Neural crest cell (in vitro differentiated cells): ENCODE measurements around the gene GPR25. TPM values are rescaled to one million over a fixed set of nuclear protein-coding genes. Genes with fewer than 3 reads are reported as not detected.

Experiments used
- DNase-seq: peaks from one replicate; pipeline ENCODE4 v3.0.0; 2021; ENCODE audit warnings: low read depth, mixed read lengths, low spot score
- H3K27ac Mint-ChIP-seq: one replicate; pipeline ENCODE4 v1.8.0; 2021; ENCODE audit warnings: mild to moderate bottlenecking, mixed read lengths; ENCODE audit not compliant: unreplicated experiment
- H3K27me3 Mint-ChIP-seq: 2 replicates; pipeline ENCODE4 v1.8.0; 2021; ENCODE audit warnings: low read depth, mild to moderate bottlenecking, mixed read lengths
- H3K36me3 Mint-ChIP-seq: 2 replicates; pipeline ENCODE4 v1.8.0; 2021; ENCODE audit warnings: low read depth, mild to moderate bottlenecking, mixed read lengths
- H3K4me1 Mint-ChIP-seq: 2 replicates; pipeline ENCODE4 v1.8.0; 2021; ENCODE audit warnings: mixed read lengths
- H3K4me3 Mint-ChIP-seq: one replicate; pipeline ENCODE4 v1.8.0; 2021; ENCODE audit warnings: mild to moderate bottlenecking, mixed read lengths
- H3K9me3 Mint-ChIP-seq: 2 replicates; pipeline ENCODE4 v1.8.0; 2021; ENCODE audit warnings: mixed read lengths
- total RNA-seq: library from RNA; stranded (reverse); gene quantifications from 2 replicates; pipeline ENCODE4 v1.2.1, GENCODE V29; 2021
- TF ChIP-seq, protein P1 (sequence below): fragments of 200-600 bp; sonication (generic); conservative IDR thresholded peaks from 2 replicates; pipeline ENCODE4 v1.5.0; 2021; ENCODE audit warnings: antibody characterized with exemption, mild to moderate bottlenecking

Gene GPR25
- total RNA-seq, 1 donor from 2014 or later: not detected

DNA sequence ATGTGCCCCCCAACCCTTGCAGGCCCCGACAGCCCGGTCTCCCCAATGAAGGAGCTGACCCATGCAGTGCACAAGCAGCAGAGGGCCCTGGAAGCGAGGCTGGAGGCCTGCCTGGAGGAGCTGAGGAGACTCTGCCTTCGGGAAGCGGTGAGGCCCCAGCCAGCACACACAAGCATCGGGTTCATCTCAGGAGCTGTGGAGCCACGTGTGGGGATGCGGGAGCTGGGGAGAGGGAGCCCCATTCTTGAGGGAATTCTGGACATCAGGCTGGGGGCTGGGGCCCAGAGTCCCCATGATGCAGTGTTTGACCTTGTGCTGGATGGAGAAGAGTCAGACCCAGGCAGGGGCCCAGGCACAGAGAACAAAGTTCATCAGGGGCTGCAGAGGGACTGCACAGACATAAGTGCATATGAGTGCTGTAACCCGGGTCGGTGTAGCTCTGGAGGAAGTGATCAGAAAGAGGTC, 26.7 kb downstream of the GPR25 start:
- Mint-ChIP-seq H3K27me3 (no peaks in the 10 kb centered on the region), H3K4me1 (peaks cover 26% of the 10 kb centered on the region), H3K36me3 (peaks cover 6% of the 10 kb centered on the region), H3K9me3 (no peaks in the 10 kb centered on the region), H3K4me3 (no peak overlapping the region), H3K27ac (no peak overlapping the region)
- TF ChIP-seq, protein P1, sequence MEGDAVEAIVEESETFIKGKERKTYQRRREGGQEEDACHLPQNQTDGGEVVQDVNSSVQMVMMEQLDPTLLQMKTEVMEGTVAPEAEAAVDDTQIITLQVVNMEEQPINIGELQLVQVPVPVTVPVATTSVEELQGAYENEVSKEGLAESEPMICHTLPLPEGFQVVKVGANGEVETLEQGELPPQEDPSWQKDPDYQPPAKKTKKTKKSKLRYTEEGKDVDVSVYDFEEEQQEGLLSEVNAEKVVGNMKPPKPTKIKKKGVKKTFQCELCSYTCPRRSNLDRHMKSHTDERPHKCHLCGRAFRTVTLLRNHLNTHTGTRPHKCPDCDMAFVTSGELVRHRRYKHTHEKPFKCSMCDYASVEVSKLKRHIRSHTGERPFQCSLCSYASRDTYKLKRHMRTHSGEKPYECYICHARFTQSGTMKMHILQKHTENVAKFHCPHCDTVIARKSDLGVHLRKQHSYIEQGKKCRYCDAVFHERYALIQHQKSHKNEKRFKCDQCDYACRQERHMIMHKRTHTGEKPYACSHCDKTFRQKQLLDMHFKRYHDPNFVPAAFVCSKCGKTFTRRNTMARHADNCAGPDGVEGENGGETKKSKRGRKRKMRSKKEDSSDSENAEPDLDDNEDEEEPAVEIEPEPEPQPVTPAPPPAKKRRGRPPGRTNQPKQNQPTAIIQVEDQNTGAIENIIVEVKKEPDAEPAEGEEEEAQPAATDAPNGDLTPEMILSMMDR: no peak
- no peak for DNase-seq

DNA sequence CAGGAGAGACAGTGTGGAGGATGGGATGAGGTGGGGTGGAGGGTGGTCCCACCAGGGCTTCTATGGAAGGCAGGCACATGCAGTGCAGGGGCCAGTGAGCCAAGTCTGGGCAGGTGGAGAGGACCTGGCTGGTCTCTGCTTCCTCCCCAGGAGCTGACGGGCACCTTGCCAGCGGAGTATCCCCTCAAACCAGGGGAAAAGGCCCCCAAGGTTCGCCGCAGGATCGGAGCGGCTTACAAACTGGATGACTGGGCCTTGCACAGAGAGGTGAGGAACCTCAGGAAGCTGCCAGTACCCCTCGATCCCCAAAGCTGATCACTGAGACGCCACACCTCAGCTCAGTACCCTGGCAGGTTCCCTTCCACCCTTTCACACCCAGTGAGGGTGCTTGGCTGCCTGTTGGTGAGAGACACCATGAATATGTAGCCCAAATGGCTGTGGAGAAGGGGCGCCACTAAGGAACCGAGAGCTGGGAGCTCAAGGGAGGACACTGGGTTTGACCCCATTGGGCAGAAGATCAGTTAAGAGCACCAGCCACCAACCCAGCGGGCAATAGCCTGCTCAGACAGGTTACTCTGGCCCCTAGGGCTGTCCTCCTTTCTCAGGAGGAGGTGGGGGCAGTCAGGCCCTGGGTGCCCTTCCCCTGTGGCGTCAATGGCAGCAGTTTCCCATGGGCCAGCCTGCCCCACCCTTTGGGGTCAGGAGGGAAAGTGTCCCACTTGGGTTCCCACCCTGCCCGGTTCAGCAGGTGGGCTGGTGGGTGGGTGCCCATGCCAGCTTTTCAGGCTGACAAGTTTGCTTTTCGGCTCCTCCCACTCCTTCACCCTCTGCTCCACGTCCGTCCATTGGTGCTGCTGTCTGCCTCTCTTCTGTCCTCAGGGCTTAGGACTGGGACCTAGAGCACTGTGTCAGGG, 27.4 kb downstream of the GPR25 start:
- Mint-ChIP-seq H3K36me3 (peaks cover 6% of the 10 kb centered on the region), H3K4me1 (peaks cover 25% of the 10 kb centered on the region), H3K27me3 (no peaks in the 10 kb centered on the region), H3K9me3 (no peaks in the 10 kb centered on the region), H3K4me3 (no peak overlapping the region), H3K27ac (no peak overlapping the region)
- TF ChIP-seq, protein P1: no peak
- DNase-seq: no peak

DNA sequence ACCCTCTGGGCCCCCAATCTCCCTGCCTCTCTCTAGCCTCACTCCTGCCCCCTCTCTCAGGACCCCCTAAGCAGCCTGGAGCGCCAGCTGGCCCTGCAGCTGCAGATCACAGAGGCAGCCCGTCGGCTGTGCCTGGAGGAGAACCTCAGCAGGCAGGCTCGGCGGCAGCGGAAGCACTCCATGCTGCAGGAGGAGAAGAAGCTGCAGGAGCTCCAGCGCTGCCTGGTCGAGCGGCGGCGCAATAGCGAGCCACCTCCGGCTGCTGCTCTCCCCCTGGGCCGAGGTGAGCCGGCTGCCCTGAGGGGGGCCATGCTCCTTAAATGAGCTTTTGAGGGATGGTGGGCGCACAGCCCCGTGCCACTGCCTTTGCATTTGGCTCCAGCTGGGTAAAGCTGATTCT, 28.1 kb downstream of the GPR25 start:
- Mint-ChIP-seq H3K36me3 (peaks cover 6% of the 10 kb centered on the region), H3K27me3 (no peaks in the 10 kb centered on the region), H3K27ac (no peak overlapping the region), H3K4me1 (peaks cover 18% of the 10 kb centered on the region), H3K9me3 (no peaks in the 10 kb centered on the region), H3K4me3 (no peak overlapping the region)
- DNase-seq: no peak
- TF ChIP-seq, protein P1: no peak

DNA sequence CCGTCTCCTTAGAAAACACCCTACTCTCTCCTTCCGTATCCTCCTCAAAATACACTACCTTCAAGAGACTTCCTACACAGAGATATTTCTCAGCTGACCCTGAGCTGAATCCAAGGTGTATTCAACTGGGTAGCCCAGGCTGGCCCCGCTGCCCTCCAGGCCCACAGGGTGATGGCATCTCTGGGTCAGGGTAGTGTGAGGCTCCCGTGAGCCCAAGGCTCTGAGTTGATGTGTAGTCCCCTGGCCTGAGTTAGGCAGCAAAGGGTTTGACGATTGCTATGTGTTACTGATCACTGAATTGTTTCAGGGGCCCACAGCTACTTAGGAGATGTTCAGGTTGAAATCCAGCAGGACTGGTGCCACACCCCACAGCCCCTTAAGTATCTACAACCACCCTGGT, 28.6 kb downstream of the GPR25 start:
- Mint-ChIP-seq H3K36me3 (peaks cover 6% of the 10 kb centered on the region), H3K27ac (no peak overlapping the region)

DNA sequence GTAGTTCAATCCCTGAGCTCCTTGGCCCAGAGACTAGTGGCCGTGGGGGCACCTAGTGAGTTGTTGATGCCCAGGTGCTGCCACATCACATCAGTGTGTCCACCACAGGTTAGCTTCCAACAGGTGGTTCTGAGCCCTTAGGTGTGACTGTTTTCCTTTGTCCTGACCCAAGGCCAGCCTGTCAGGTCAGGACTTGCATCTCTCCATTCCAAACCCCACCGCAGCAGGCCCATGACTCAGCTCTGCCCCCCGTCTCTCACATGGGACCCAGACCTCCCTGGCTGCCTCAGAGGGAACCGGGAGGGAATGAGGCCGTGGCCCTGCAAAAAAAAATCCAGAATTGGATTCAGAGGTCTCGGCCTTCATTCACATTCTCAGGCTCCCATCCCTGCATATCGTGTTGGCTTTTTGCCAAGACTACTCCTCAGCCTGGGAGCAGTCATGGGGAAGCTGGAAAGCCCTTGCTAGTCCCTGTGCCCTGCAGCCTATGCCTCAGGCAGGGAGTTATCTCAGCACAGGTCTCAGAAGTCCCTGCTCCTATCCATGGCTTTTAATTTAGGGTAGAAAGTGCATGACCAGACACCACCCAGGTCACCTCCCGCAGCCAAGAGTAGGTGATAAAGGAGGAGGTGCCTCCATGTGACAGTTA, 29.1 kb downstream of the GPR25 start:
- Mint-ChIP-seq H3K36me3 (peaks cover 6% of the 10 kb centered on the region), H3K4me1 (peaks cover 12% of the 10 kb centered on the region), H3K4me3 (no peak overlapping the region), H3K27me3 (no peaks in the 10 kb centered on the region), H3K9me3 (no peaks in the 10 kb centered on the region), H3K27ac (no peak overlapping the region)
- TF ChIP-seq, protein P1: no peak
- no peak for DNase-seq

More for the DNA sequence above, 28.6 kb downstream of the GPR25 start:
- Mint-ChIP-seq H3K27me3 (no peaks in the 10 kb centered on the region), H3K4me3 (no peak overlapping the region), H3K4me1 (peaks cover 16% of the 10 kb centered on the region), H3K9me3 (no peaks in the 10 kb centered on the region)
- TF ChIP-seq, protein P1: no peak
- no peak for DNase-seq
